NCI-H748 (cell line): ENCODE data around the gene SMARCA1.

Source experiments
- DNase-seq: peaks from one replicate; lab custom pipeline; 2025; ENCODE audit not compliant: unreplicated experiment; lab: John Stamatoyannopoulos, UW

SMARCA1 gene

GRCh38 chrX:129472116-129472515, 51.2 kb downstream of the SMARCA1 start:
- no peak for DNase-seq

DNA sequence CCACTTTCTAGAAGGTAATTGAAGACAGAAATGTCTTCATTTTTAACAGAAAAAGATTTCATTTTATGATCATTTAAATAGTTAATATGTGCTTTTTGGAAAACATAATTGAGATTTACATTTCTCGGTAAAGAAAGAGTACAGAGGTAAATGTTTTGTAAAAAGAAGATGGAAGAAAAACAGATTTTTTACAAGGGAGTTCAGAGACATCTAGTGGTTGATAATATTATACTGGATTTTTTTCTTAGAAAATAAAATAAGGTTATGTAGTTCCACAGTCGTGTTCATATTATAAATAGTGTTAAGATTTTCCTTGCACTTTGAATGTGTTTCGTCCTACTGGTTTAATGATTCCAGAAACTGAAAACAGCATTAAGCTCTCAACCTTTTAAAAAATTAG, 60.6 kb downstream of the SMARCA1 start:
- DNase-seq, result no peak

- no peak for DNase-seq
Measured at GRCh38 chrX:129461801-129462456, 61.4 kb downstream of the SMARCA1 start.

DNA sequence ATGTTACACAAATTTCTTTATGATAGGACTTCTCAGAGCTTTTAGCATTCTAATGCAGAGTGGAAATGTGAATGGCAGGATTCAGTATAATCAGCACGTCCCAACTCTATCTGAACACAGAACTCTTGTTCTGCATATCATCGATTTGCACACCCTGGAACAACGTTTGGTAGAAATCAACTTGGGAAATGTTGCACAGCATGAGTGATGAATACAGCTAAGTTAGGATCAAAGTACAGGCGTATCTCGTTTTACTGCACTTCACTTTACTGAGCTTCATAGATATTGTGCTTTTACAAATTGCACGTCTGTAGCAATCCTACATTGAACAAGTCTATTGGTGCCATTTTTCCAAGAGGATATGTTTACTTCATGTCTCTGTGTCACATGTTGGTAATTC, 70.8 kb downstream of the SMARCA1 start:
- no peak for DNase-seq

DNA sequence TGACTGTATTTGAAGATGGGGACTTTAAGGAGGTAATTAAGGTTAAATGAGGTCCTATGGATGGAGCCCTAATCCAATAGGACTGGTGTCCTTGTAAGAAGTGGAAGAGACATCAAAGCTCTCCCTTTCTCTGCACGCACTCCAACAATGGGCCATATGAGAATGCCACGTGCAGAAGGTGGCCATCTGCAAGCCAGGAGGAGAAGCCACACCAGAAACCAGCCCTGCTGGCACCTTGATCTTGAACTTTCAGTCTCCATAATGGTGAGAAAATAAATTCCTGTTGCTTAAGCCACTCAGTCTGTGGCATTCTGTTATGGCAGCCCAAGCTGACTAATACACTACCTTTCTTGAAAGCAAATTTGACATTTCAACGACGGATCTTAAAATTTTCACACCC, 73.2 kb downstream of the SMARCA1 start:
- no peak for DNase-seq

DNA sequence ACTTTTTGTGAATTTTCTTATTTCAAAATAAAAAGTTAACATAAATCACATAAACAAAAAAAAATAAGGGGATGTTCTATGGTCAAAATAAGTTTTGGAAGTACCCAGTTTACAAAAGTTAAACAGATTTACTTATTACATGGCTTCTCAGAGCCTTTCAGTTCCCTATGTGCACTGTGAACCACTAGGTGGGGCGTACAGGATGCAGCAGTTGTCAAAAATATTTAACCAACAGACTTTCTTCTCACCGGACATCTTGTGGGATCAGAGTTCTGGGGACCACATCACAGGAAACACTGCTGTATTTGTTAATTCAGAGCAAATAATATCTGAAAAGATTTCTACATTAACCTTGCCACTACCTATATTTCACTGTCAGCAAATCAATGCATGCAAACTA, 74.1 kb downstream of the SMARCA1 start:
- DNase-seq, result no peak

DNA sequence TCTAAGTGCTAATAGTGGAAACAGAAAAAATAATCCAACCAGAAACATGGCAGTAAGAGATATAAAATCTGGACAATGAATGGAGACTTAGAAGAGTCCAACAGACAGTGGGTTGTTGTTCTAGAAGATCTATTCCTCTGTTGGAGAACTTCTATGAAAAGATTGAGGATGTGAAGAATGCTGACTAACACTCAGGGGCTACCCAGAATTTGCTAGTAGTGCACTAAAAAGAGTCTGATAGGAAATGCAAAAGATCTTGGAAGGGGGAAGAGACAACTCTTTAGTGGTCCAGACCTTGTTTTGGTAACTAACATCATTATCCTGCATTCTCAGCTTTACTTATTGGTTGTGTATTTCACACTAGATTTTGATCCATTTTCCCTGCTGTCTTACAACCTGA, 77.9 kb downstream of the SMARCA1 start:
- no peak for DNase-seq

DNA sequence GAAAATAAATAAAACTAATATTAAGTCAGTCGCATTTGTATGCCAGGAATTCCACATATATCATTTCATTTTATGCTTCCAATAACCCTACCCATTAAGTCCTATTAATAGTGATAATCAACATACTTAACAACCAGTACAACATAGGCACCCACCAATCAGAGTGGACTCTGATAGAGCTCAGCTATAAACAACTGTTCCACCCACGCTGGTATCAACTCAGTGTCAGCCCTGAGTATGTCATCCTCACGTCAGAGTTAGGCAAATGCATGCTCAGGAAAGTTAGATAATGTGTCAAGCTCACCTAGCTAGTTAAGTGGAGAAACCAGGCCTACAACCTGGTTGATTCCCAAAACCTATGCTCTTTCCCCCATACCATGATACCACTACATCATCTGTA, 89.3 kb downstream of the SMARCA1 start:
- DNase-seq, result no peak

- no peak for DNase-seq
Measured at GRCh38 chrX:129433461-129433860, 89.8 kb downstream of the SMARCA1 start.

- DNase-seq, result no peak
Measured at GRCh38 chrX:129427267-129427666, 96.0 kb downstream of the SMARCA1 start.

GRCh38 chrX:129423191-129423590, 100.1 kb downstream of the SMARCA1 start:
- DNase-seq, result no peak

DNA sequence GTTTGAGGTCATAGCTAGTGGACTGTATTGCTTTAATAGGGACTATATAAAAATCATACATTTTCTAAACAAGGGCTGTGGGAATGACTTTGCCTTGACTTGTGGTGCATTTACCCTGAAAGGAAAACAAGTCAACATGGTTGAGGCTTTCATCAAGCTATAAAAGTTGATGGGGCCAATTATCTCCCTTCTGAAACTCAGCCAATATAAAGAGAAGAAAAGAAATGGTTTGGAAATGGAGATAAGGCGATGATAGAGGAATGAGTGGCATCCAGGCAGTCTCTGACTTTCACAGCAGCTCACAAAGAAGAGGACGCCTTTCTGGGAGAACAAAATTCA, 118.7 kb downstream of the SMARCA1 start:
- DNase-seq, result no peak

- no peak for DNase-seq
Measured at GRCh38 chrX:129403974-129404669, 119.2 kb downstream of the SMARCA1 start.
